ENCODE data around the gene PTPN13.

PTPN13 gene

DNA sequence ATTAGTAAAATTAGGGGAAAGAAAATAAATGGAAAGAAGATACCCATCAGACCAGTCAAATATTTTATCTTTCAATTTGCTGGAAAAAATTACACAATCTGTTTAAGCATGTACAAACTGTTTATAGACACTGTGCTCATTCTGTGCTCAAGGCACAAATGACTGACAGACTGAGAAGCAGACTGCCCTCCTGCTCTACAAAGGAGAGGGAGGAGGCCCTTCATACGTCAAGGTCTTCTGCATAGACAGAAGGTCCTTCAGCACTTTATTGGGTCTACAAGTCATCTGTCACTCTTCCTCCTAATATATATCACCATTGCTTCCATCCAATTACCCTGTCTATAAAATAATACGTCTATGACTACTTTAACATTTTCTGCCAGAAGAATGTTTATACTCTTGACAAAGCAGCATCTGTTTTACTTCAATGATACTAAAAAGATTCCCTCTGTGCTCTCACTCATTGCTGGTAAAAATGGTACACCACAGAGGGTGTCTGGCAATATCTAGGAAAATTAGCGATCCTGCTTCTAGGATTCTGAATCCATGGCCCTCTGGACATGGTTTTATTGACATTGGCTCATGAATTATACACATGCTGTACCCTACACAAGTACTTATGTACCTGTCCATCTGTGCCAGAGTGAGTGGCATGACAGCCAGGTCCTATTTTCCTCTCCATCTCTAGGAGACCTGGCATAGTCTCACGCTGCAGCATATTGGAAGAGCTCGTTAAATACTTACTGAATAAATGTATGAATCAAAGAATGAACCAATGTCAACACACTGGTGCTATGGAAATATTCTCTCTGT lies 243.8 kb downstream of the PTPN13 start:
- H3K36me3 ChIP-seq (ENCODE audit: control insufficient read depth, low read length), result no peaks in the 10 kb centered on the region
- H3K79me2 ChIP-seq (ENCODE audit: control insufficient read depth, low read length), result no peaks in the 10 kb centered on the region
- H3K9me2 ChIP-seq (replicated peaks; ENCODE audit: control insufficient read depth, low read length), result no peaks in the 10 kb centered on the region
- no peaks in the 10 kb centered on the region; the same call in 1 of the 2 replicates for H3K27me3 ChIP-seq (ENCODE audit: control insufficient read depth, low read length)
- TF ChIP-seq EZH2phosphoT487 (IDR thresholded peaks at IDR 0.05; ENCODE audit: borderline replicate concordance, low read length) (no peak), CTCF (IDR thresholded peaks at IDR 0.05; ENCODE audit: low read depth, low read length, poor library complexity, severe bottlenecking) (no peak)
- H3K27ac ChIP-seq (ENCODE audit: low read depth, low read length), result no peak overlapping the region
- H3K4me3 ChIP-seq (ENCODE audit: low read length), result no peak overlapping the region
- no peaks in the 10 kb centered on the region for H3K9me3 ChIP-seq (ENCODE audit: control insufficient read depth, insufficient read depth, low read length)
- H3K4me2 ChIP-seq (ENCODE audit: low read length), result no peak overlapping the region
- no peaks in the 10 kb centered on the region for H3K4me1 ChIP-seq (ENCODE audit: control insufficient read depth, low read length)
- H3F3A ChIP-seq (ENCODE audit: control insufficient read depth, insufficient read depth), result no peaks in the 10 kb centered on the region
- no peaks in the 10 kb centered on the region for H4K20me1 ChIP-seq (ENCODE audit: control insufficient read depth, insufficient read depth, low read depth, low read length)

- Histone ChIP-seq H3K9me2 (replicated peaks; ENCODE audit: control insufficient read depth, low read length) (no peaks in the 10 kb centered on the region), H3K4me1 (ENCODE audit: control insufficient read depth, low read length) (no peaks in the 10 kb centered on the region), H3F3A (ENCODE audit: control insufficient read depth, insufficient read depth) (no peaks in the 10 kb centered on the region), H3K36me3 (ENCODE audit: control insufficient read depth, low read length) (no peaks in the 10 kb centered on the region), H3K4me2 (ENCODE audit: low read length) (no peak overlapping the region), H3K27ac (ENCODE audit: low read depth, low read length) (no peak overlapping the region), H4K20me1 (ENCODE audit: control insufficient read depth, insufficient read depth, low read depth, low read length) (no peaks in the 10 kb centered on the region), H3K9me3 (ENCODE audit: control insufficient read depth, insufficient read depth, low read length) (no peaks in the 10 kb centered on the region), H3K27me3 (ENCODE audit: control insufficient read depth, low read length) (no peaks in the 10 kb centered on the region; the same call in 1 of the 2 replicates), H3K4me3 (ENCODE audit: low read length) (no peak overlapping the region), H3K79me2 (ENCODE audit: control insufficient read depth, low read length) (no peaks in the 10 kb centered on the region)
- no peak for TF ChIP-seq EZH2phosphoT487 (IDR thresholded peaks at IDR 0.05; ENCODE audit: borderline replicate concordance, low read length)
- no peak for TF ChIP-seq CTCF (IDR thresholded peaks at IDR 0.05; ENCODE audit: low read depth, low read length, poor library complexity, severe bottlenecking)
Measured at GRCh38 chr4:86840858-86841257, 246.7 kb downstream of the PTPN13 start.

- no peaks in the 10 kb centered on the region for H3K4me1 ChIP-seq (ENCODE audit: control insufficient read depth, low read length)
- H3K4me2 ChIP-seq (ENCODE audit: low read length), result no peak overlapping the region
- no peaks in the 10 kb centered on the region for H3K36me3 ChIP-seq (ENCODE audit: control insufficient read depth, low read length)
- H4K20me1 ChIP-seq (ENCODE audit: control insufficient read depth, insufficient read depth, low read depth, low read length), result no peaks in the 10 kb centered on the region
- H3K79me2 ChIP-seq (ENCODE audit: control insufficient read depth, low read length), result no peaks in the 10 kb centered on the region
- no peaks in the 10 kb centered on the region for H3K9me3 ChIP-seq (ENCODE audit: control insufficient read depth, insufficient read depth, low read length)
- no peak overlapping the region for H3K27ac ChIP-seq (ENCODE audit: low read depth, low read length)
- no peaks in the 10 kb centered on the region for H3K9me2 ChIP-seq (replicated peaks; ENCODE audit: control insufficient read depth, low read length)
- no peaks in the 10 kb centered on the region for H3F3A ChIP-seq (ENCODE audit: control insufficient read depth, insufficient read depth)
- no peak overlapping the region for H3K4me3 ChIP-seq (ENCODE audit: low read length)
- H3K27me3 ChIP-seq (ENCODE audit: control insufficient read depth, low read length), result no peaks in the 10 kb centered on the region; the same call in 1 of the 2 replicates
- TF ChIP-seq EZH2phosphoT487 (IDR thresholded peaks at IDR 0.05; ENCODE audit: borderline replicate concordance, low read length), result no peak
- TF ChIP-seq CTCF (IDR thresholded peaks at IDR 0.05; ENCODE audit: low read depth, low read length, poor library complexity, severe bottlenecking), result no peak
Measured at GRCh38 chr4:86841309-86841708, 247.2 kb downstream of the PTPN13 start.

All from DOHH2 (cell line).